Neural cell (in vitro differentiated cells): ENCODE results near the gene RIN3. TPM values are rescaled to one million over a fixed set of nuclear protein-coding genes. Genes with fewer than 3 reads are reported as not detected.

Experiments
- H2AFZ ChIP-seq: fragments of 200-600, 300-800 bp; sonication (generic), shearing (Covaris generic); 2 replicates; pipeline ENCODE4 v1.6.0; 2014; ENCODE audit warnings: low read depth, mild to moderate bottlenecking, antibody characterized with exemption, low read length, moderate library complexity
- H3F3A ChIP-seq: fragments of 200-600 bp; shearing (Covaris generic); 2 replicates; pipeline ENCODE4 v1.6.1; 2016; ENCODE audit warnings: mild to moderate bottlenecking, moderate library complexity, mixed read lengths, antibody characterized with exemption, low read length; ENCODE audit not compliant: insufficient read depth, poor library complexity, severe bottlenecking
- H3K27ac ChIP-seq: fragments of 200-600, 300-800 bp; sonication (generic), shearing (Covaris generic); 2 replicates; pipeline ENCODE4 v1.5.1; 2014; ENCODE audit warnings: mild to moderate bottlenecking, low read length, moderate library complexity
- H3K27me3 ChIP-seq: fragments of 300-800, 200-600 bp; sonication (generic), shearing (Covaris generic); 2 replicates; pipeline ENCODE4 v1.6.0; 2014; ENCODE audit warnings: mild to moderate bottlenecking, low read depth, low read length, moderate library complexity; ENCODE audit not compliant: insufficient read depth
- H3K36me3 ChIP-seq: fragments of 300-800, 200-600 bp; sonication (generic), shearing (Covaris generic); 2 replicates; pipeline ENCODE4 v1.5.1; 2014; ENCODE audit warnings: mild to moderate bottlenecking, antibody characterized with exemption, low read length, moderate library complexity; ENCODE audit not compliant: insufficient read depth
- H3K4me2 ChIP-seq: fragments of 300-800, 200-600 bp; sonication (generic), shearing (Covaris generic); 2 replicates; pipeline ENCODE4 v1.6.0; 2014; ENCODE audit warnings: mild to moderate bottlenecking, low read length
- H3K4me3 ChIP-seq: fragments of 300-800, 200-600 bp; sonication (generic), shearing (Covaris generic); 2 replicates; pipeline ENCODE4 v1.5.1; 2014; ENCODE audit warnings: mild to moderate bottlenecking, low read length, moderate library complexity
- H3K79me2 ChIP-seq: fragments of 200-600 bp; shearing (Covaris generic); replicated peaks from 2 replicates; pipeline ENCODE4 v1.6.0; 2014; ENCODE audit warnings: mild to moderate bottlenecking, low read length, moderate library complexity; ENCODE audit not compliant: insufficient read depth
- H3K9ac ChIP-seq: fragments of 300-800, 200-600 bp; sonication (generic), shearing (Covaris generic); 2 replicates; pipeline ENCODE4 v1.6.1; 2016; ENCODE audit warnings: mild to moderate bottlenecking, low read length, mixed read lengths
- H3K9me2 ChIP-seq: fragments of 200-600 bp; shearing (Covaris generic); 2 replicates; pipeline ENCODE4 v1.6.1; 2016; ENCODE audit warnings: mild to moderate bottlenecking, low read length, mixed read lengths; ENCODE audit not compliant: insufficient read depth
- H3K9me3 ChIP-seq: fragments of 200-600, 300-800 bp; sonication (generic), shearing (Covaris generic); 2 replicates; pipeline ENCODE4 v1.6.1; 2016; ENCODE audit warnings: mild to moderate bottlenecking, mixed run types, low read length, moderate library complexity, mixed read lengths
- H4K20me1 ChIP-seq: fragments of 200-600 bp; shearing (Covaris generic); 2 replicates; pipeline ENCODE4 v1.6.1; 2016; ENCODE audit warnings: mild to moderate bottlenecking, mixed run types; ENCODE audit not compliant: insufficient read depth
- CTCF ChIP-seq: fragments of 450-650 bp; IDR thresholded peaks from 2 replicates; pipeline ENCODE4 v1.5.1; 2014; ENCODE audit warnings: antibody characterized with exemption, mild to moderate bottlenecking, moderate library complexity; ENCODE audit not compliant: poor library complexity, severe bottlenecking
- EP300 ChIP-seq: fragments of 450-650 bp; conservative IDR thresholded peaks from 2 replicates; pipeline ENCODE4 v1.6.1; 2014; ENCODE audit warnings: antibody characterized with exemption, mild to moderate bottlenecking, moderate library complexity; ENCODE audit not compliant: poor library complexity, severe bottlenecking
- EZH2 ChIP-seq: fragments of 200-600, 300-800 bp; shearing (Covaris generic), sonication (generic); IDR thresholded peaks from 2 replicates; pipeline ENCODE4 v1.6.1; 2014; ENCODE audit warnings: antibody characterized with exemption, low read length, borderline replicate concordance, mild to moderate bottlenecking; ENCODE audit not compliant: insufficient read depth, poor library complexity, severe bottlenecking
- MXI1 ChIP-seq: fragments of 450-650 bp; conservative IDR thresholded peaks from 2 replicates; pipeline ENCODE4 v1.6.1; 2014; ENCODE audit warnings: antibody characterized with exemption, mild to moderate bottlenecking; ENCODE audit not compliant: poor library complexity, severe bottlenecking
- POLR2AphosphoS5 ChIP-seq: IDR thresholded peaks from 2 replicates; pipeline ENCODE4 v1.6.1; 2012
- RAD21 ChIP-seq: fragments of 450-650 bp; conservative IDR thresholded peaks from 2 replicates; pipeline ENCODE4 v1.6.1; 2014; ENCODE audit warnings: antibody characterized with exemption, mild to moderate bottlenecking, moderate library complexity
- SMC3 ChIP-seq: fragments of 450-650 bp; conservative IDR thresholded peaks from 2 replicates; pipeline ENCODE4 v1.6.1; 2014; ENCODE audit warnings: antibody characterized with exemption, mild to moderate bottlenecking, moderate library complexity; ENCODE audit not compliant: poor library complexity
- TAF1 ChIP-seq: IDR thresholded peaks from 2 replicates; pipeline ENCODE4 v1.6.1; 2012; ENCODE audit warnings: low read depth
- polyA plus RNA-seq: library from polyadenylated mRNA; depleted of rRNA; stranded (reverse); fragments of >200 nt; gene quantifications from 2 replicates; pipeline ENCODE4 v1.2.3, GENCODE V29; 2014
- TF ChIP-seq, protein P1 (sequence below): IDR thresholded peaks from 2 replicates; pipeline ENCODE4 v1.6.1; 2012; ENCODE audit warnings: borderline replicate concordance

RIN3 gene
- polyA plus RNA-seq, 1 donor from 2014 or later = not detected

- H3K4me3 ChIP-seq = no peak overlapping the region
- no peak overlapping the region for H3K27ac ChIP-seq
- no peaks in the 10 kb centered on the region for H3K9me2 ChIP-seq
- no peaks in the 10 kb centered on the region for H3K79me2 ChIP-seq
- no peak overlapping the region for H2AFZ ChIP-seq
- H3K36me3 ChIP-seq = no peaks in the 10 kb centered on the region
- no peaks in the 10 kb centered on the region for H3K27me3 ChIP-seq
- H4K20me1 ChIP-seq = no peaks in the 10 kb centered on the region
- H3K9me3 ChIP-seq = no peaks in the 10 kb centered on the region
- no peak overlapping the region for H3K9ac ChIP-seq
- TF ChIP-seq MXI1 = no peak
- no peak for TF ChIP-seq EZH2
- TF ChIP-seq EP300 = no peak
- TF ChIP-seq TAF1 = no peak
- no peak for TF ChIP-seq POLR2AphosphoS5
- no peak for TF ChIP-seq CTCF
- no peak for TF ChIP-seq SMC3
- TF ChIP-seq RAD21 = no peak
- TF ChIP-seq, protein P1, sequence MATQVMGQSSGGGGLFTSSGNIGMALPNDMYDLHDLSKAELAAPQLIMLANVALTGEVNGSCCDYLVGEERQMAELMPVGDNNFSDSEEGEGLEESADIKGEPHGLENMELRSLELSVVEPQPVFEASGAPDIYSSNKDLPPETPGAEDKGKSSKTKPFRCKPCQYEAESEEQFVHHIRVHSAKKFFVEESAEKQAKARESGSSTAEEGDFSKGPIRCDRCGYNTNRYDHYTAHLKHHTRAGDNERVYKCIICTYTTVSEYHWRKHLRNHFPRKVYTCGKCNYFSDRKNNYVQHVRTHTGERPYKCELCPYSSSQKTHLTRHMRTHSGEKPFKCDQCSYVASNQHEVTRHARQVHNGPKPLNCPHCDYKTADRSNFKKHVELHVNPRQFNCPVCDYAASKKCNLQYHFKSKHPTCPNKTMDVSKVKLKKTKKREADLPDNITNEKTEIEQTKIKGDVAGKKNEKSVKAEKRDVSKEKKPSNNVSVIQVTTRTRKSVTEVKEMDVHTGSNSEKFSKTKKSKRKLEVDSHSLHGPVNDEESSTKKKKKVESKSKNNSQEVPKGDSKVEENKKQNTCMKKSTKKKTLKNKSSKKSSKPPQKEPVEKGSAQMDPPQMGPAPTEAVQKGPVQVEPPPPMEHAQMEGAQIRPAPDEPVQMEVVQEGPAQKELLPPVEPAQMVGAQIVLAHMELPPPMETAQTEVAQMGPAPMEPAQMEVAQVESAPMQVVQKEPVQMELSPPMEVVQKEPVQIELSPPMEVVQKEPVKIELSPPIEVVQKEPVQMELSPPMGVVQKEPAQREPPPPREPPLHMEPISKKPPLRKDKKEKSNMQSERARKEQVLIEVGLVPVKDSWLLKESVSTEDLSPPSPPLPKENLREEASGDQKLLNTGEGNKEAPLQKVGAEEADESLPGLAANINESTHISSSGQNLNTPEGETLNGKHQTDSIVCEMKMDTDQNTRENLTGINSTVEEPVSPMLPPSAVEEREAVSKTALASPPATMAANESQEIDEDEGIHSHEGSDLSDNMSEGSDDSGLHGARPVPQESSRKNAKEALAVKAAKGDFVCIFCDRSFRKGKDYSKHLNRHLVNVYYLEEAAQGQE = no peak
- H3F3A ChIP-seq = no peaks in the 10 kb centered on the region
- no peak overlapping the region for H3K4me2 ChIP-seq
Measured at GRCh38 chr14:92676403-92677086, 163.0 kb downstream of the RIN3 start.

DNA sequence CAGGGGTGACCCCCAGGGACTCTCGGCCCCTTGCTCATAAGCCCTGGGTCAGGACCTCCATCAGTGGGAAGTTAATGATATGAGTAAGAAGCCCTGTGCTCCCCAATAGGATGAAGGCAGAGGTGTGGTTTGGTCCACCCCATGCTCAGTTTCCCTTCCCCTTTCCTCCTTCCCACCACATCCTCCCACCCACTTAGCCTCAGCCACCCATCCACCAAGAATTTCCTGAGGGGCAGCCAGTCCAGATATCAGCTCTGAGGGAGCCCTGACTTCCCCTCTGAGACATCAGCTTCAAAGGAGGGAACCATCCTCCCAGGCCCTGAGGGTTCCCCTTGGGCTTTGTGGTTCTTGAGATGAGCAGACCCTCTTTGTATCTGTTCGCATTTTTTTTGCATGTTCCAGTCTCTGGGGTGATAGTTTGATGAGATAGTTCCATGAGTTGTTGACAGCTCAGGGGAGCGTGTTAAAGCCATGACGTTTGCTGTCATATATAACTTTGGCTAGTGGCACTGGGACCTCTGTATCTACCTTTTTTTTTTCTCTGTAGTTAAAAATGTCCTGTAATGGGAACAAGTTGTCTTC lies 163.6 kb downstream of the RIN3 start:
- Histone ChIP-seq H3K4me2 (no peak overlapping the region), H3K9me3 (no peaks in the 10 kb centered on the region)

More for the DNA sequence above, 163.6 kb downstream of the RIN3 start:
- Histone ChIP-seq H3K36me3 (no peaks in the 10 kb centered on the region), H3K9ac (no peak overlapping the region), H3K79me2 (no peaks in the 10 kb centered on the region), H2AFZ (no peak overlapping the region), H3K9me2 (no peaks in the 10 kb centered on the region), H3F3A (no peaks in the 10 kb centered on the region), H3K27ac (no peak overlapping the region), H3K4me3 (no peak overlapping the region), H3K27me3 (no peaks in the 10 kb centered on the region), H4K20me1 (no peaks in the 10 kb centered on the region)
- no peak for TF ChIP-seq POLR2AphosphoS5
- TF ChIP-seq, protein P1 = no peak
- TF ChIP-seq TAF1 = no peak
- no peak for TF ChIP-seq SMC3
- TF ChIP-seq RAD21 = no peak
- TF ChIP-seq EZH2 = no peak
- TF ChIP-seq MXI1 = no peak
- TF ChIP-seq EP300 = no peak
